ENCODE results near the gene SLC4A4.

- TF ChIP-seq, protein P1, sequence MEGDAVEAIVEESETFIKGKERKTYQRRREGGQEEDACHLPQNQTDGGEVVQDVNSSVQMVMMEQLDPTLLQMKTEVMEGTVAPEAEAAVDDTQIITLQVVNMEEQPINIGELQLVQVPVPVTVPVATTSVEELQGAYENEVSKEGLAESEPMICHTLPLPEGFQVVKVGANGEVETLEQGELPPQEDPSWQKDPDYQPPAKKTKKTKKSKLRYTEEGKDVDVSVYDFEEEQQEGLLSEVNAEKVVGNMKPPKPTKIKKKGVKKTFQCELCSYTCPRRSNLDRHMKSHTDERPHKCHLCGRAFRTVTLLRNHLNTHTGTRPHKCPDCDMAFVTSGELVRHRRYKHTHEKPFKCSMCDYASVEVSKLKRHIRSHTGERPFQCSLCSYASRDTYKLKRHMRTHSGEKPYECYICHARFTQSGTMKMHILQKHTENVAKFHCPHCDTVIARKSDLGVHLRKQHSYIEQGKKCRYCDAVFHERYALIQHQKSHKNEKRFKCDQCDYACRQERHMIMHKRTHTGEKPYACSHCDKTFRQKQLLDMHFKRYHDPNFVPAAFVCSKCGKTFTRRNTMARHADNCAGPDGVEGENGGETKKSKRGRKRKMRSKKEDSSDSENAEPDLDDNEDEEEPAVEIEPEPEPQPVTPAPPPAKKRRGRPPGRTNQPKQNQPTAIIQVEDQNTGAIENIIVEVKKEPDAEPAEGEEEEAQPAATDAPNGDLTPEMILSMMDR (conservative IDR thresholded peaks at IDR 0.05 in 1 of 2, IDR thresholded peaks at IDR 0.05 in 1 of 2; ENCODE audit: low read depth in 1 of 2, low read length in 2 of 2) = no peak
- no peak for TF ChIP-seq EZH2 (IDR thresholded peaks at IDR 0.05; ENCODE audit: low read length, missing control alignments)
Measured at GRCh38 chr4:71609651-71610050, 270.8 kb downstream of the SLC4A4 start.

All from fibroblast of lung (primary cell).